ENCODE measurements around the gene RAB33B.

The RAB33B gene

DNA sequence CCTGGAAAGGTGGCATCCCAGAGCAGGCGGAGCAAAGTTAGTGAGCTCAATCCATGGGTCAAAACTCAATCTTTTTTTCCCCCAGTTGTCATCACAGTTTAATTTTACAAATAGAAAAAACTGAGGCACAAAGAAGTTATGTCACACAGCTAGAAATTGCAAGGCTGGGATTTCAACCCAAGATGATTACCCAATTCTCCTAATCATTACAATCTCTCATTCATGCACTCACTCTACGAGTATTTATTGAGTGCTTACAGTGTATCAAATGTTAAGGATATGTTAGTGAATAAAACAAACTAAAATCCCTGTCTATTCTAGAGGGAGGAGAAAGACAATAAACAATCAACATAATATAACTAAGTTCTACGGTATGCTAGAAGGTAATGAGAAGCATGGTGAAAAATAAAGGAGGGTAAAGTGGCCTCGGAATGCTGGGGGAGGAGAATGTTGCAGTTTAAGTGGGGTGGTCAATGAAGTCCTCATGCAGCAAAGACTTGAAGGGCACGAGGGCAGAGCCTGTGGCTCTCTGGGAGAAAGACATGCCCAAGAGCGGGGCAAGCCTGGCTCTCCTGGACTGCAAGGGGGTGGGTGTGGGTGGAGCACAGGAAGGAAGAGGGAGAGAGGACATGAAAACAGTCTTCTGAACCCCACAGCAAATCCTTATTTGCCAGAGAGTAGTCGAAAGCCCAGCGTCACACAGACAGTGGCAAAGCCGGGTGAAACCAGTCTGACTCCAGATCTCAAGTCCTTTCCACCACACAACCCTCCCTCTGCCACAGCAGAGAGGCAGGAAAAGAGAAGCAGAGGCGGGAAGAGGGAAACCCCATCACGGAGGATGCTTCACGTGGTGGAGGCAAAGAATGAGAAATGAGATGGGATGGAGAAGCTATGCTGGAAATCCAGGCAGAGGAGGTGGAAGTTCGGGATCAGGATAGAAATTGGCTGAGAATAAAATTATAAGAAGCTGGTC, 48.3 kb downstream of the RAB33B start:
- in situ Hi-C loops (cut with HindIII; ENCODE audit: low pct_unique_long_range_greater_than_20kb, low sequenced_read_pairs), result no loop called here
- DNase-seq (ENCODE audit: low read depth in 1 of 2, low spot score in 1 of 2), result no peak
- TF ChIP-seq JUND (IDR thresholded peaks at IDR 0.05; ENCODE audit: low read depth), result no peak

DNA sequence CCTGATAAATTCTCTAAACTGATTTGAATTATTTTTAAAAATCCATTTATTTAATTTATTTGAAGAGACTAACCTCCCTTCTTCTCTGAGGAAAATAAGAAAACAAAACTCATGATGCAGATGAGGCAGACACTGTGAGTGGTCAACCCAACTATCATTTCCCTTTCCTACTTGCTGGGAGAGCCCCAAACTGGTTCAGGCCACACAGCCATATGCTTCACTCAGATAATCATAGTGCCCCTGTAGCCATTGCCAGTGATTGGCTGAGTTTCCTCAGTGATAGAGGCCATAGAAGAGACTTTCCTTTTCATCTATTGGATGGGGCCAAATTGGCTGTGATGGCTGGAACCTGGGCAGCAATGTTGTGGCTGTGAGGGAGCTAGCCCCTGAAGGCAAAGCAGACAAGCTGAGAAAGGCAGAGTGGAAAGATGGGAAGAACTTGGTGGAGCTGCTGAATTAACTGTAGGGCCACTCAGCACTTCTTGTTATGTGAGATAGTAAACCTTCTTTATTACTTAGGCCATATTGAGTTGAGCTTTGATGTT, 49.8 kb downstream of the RAB33B start:
- in situ Hi-C loops (cut with HindIII; ENCODE audit: low pct_unique_long_range_greater_than_20kb, low sequenced_read_pairs), result no loop called here

DNA sequence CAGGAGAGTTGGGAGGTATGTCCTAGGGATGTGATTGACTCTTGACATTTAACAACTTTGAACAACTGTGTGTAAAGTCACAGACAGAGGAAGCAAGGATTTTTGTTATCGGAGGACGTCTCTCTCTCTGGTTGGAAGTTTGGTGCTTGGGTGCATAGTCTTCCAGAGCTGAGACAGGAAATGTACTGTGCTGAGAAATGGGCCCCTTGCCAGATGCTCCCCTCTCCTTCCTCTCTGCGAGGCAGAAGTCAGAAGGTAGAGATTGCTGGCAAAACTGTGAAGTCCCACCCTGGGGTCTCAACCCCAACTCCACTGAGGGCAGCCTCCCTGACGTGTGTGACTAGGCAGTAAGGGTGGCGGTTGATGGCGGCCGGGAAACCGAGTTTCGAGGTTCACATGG, 52.9 kb downstream of the RAB33B start:
- in situ Hi-C loops (cut with HindIII; ENCODE audit: low pct_unique_long_range_greater_than_20kb, low sequenced_read_pairs), result no loop called here
- no peak for DNase-seq (ENCODE audit: low read depth in 1 of 2, low spot score in 1 of 2)
- no peak for TF ChIP-seq JUND (IDR thresholded peaks at IDR 0.05; ENCODE audit: low read depth)

More for the DNA sequence above, 49.8 kb downstream of the RAB33B start:
- TF ChIP-seq JUND (IDR thresholded peaks at IDR 0.05; ENCODE audit: low read depth), result no peak
- DNase-seq (ENCODE audit: low read depth in 1 of 2, low spot score in 1 of 2), result no peak

DNA sequence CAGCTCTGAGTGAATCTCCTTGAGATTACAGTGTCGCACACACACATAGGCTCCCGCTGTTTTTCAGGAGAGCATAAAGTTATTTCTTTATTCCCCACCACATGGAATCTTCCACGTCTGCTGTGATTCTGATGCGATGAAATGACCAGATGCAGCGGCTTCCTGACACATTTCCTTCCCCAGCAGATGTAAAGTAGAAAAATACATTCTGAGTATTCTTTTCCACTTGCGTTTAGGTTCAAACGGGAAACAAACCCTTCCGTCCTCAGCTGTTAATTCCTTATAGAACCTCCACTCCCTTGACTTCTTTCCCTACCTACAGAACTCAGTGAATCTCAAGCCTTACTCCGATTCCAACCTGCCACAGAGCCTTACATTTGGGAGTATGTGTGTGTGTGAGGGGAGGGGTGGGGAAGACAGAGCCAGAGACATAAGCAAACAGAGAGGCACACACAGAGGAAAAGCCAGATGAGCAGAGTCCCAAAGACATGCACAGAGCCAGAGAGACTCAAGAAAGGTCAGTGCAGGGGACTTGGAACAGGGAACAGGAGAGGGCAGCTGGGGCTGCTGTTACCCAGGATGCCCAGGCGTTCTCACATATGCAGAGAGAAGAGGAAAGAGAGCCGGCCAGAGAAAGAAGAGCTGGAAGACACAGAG, 54.8 kb downstream of the RAB33B start:
- no peak for TF ChIP-seq JUND (IDR thresholded peaks at IDR 0.05; ENCODE audit: low read depth)
- in situ Hi-C loops (cut with HindIII; ENCODE audit: low pct_unique_long_range_greater_than_20kb, low sequenced_read_pairs), result no loop called here
- no peak for DNase-seq (ENCODE audit: low read depth in 1 of 2, low spot score in 1 of 2)

DNA sequence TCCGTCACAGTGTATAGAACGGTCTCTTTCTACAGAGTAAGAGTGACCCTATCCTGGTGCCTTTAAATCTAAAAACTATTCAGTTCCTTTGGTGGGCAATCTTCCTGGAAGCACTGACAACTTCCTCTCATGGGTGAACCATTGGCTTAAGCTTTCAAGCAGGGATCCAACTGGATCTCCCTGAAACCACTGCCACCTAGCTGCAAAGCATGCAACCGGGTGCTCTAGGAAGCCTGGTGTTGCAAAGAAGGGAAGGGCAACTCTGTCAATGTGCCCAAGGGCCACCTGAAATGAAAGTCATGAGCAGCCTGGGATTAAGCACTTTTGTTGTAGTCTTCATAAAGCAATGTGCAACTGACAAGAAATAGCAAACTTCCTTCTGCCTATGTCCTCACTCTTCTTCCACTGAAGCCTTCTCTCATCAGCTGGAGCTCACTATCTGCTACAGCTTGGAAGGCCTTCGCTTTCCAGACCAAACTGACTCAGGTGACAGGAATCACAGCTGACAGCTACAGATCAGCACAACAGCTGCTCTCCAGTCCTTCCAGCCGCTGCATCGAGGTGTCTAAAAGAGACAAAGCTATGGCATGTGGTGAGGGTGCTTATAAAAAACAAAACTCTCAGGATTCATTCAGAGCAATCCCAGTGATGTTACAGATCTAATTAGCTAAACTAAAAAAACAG, 55.9 kb downstream of the RAB33B start:
- in situ Hi-C loops (cut with HindIII; ENCODE audit: low pct_unique_long_range_greater_than_20kb, low sequenced_read_pairs), result no loop called here
- no peak for TF ChIP-seq JUND (IDR thresholded peaks at IDR 0.05; ENCODE audit: low read depth)
- DNase-seq (ENCODE audit: low read depth in 1 of 2, low spot score in 1 of 2), result peak; percentile 11 to 60

DNA sequence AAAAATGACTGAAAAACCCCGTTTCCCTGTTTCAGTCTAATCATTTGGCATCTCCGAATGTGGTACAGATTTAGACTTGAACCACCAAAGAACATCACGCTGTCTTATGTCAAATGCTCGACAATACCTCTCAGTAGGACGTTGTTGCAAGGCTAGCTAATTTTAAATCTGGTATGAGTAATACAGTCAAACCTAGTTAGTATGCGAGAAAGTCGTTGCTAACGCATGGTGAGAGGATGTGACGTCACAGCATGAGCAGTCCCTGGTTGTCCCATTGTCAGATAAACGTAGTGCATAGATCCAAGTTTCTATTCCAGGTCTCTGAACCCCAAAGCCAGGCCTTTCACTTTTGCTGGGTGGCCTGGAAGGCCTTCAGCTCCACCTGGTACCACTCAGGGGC, 57.4 kb downstream of the RAB33B start:
- in situ Hi-C loops (cut with HindIII; ENCODE audit: low pct_unique_long_range_greater_than_20kb, low sequenced_read_pairs), result no loop called here
- TF ChIP-seq JUND (IDR thresholded peaks at IDR 0.05; ENCODE audit: low read depth), result no peak
- DNase-seq (ENCODE audit: low read depth in 1 of 2, low spot score in 1 of 2), result no peak

DNA sequence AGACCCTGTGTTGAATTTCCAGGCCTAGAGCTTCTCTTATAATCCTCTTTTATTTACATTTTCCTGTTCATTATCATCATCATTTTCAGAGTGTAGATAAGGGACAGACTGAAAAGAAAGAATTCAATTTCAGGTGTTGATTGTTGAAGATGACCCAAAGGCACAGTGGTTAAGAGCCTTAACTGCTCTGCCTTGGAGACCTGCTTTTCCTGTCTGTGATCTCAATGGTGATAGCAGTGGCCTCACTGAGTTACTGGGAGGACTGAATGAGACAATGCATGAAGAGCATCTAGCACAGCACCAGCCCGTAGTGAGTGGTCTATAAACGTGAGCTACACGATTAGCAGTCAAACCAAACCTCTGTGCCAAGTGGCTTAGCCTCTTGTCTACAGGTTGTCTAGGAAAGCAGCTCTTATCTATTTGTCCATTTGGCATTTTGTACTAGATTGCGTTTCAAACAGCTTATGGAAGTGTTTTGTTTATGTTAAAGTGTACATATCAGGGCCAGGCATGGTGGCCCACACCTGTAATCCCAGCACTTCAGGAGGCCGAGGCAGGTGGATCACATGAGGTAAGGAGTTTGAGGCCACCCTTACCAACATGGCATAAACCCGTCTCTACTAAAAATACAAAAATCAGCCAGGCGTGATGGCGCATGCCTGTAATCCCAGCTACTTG, 60.6 kb downstream of the RAB33B start:
- no peak for TF ChIP-seq JUND (IDR thresholded peaks at IDR 0.05; ENCODE audit: low read depth)
- peak in 1 of 2 experiments; percentile 60 for DNase-seq (ENCODE audit: low read depth in 1 of 2, low spot score in 1 of 2)
- in situ Hi-C loops (cut with HindIII; ENCODE audit: low pct_unique_long_range_greater_than_20kb, low sequenced_read_pairs), result no loop called here

DNA sequence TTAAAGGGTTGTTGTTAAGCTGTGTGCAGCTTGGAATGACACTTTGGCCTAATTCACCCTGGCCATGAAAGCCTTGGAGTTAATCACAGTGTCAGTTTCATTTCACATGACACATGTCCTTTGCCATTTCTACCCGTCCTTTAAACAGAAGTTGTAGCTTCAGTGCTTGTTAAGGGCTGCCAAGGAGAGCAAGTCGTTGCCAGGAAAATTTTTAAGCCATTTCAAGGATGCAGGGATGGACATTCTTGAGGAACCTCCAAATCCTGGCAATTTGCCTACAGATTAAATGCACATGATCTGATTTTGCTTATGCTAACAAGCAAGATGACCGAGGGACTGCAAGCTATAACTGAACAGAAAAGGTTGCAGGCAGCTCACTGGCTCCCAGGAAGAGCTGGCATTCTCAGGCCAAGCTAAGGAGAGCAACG, 61.6 kb downstream of the RAB33B start:
- no peak for TF ChIP-seq JUND (IDR thresholded peaks at IDR 0.05; ENCODE audit: low read depth)
- DNase-seq (ENCODE audit: low read depth in 1 of 2, low spot score in 1 of 2), result no peak
- in situ Hi-C loops (cut with HindIII; ENCODE audit: low pct_unique_long_range_greater_than_20kb, low sequenced_read_pairs), result no loop called here

DNA sequence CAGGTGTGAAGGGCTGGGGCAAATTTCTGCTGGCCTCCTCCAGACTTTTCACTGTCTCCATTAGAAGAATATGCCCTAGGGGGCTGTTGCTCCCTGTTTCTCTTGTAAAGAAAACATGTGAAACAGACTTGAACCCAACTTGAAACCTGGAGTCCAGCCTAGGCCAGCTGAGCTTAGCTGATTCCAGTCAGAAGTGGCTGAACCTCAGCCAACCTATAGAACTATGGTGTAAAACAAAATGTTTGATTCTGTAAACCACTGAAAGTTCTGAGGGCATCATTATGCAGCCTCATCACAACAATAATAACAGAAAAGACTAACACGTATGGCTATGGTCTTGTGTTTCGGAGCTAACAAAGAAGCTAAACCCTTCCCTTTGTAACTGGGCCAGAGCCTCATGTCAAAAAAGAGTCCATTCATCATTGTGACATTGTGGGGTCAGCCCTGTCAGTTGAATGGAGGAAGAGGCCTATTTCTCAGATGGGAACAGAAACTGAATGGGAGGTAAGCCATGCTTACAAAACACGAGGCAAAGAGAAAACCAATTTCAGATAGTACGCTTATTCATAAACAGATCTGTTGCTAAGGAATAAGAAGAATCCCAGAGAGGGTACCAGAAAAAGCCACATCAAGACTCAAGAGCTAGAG, 68.0 kb downstream of the RAB33B start:
- no peak for TF ChIP-seq JUND (IDR thresholded peaks at IDR 0.05; ENCODE audit: low read depth)
- DNase-seq (ENCODE audit: low read depth in 1 of 2, low spot score in 1 of 2), result no peak
- in situ Hi-C loops (cut with HindIII; ENCODE audit: low pct_unique_long_range_greater_than_20kb, low sequenced_read_pairs), result no loop called here

DNA sequence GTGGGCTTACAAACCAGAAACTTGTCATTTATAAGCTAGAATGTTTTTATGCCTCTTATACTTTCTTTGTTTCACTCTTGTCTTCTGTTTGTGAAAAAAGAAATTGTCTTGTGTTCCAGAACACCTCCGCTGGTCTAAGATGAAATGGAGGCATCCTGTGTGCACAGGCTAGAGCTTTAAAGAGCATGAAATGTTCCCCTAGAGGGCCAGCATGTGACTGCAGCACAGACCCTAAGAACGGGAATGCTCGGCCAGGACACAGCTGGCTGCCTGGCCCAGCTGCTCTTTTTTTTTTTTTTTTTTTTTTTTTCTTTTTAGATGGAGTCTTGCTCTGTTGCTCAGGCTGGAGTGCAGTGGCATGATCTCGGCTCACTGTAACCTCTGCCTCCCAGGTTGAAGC, 68.5 kb downstream of the RAB33B start:
- DNase-seq (ENCODE audit: low read depth in 1 of 2, low spot score in 1 of 2), result no peak
- in situ Hi-C loops (cut with HindIII; ENCODE audit: low pct_unique_long_range_greater_than_20kb, low sequenced_read_pairs), result no loop called here
- TF ChIP-seq JUND (IDR thresholded peaks at IDR 0.05; ENCODE audit: low read depth), result no peak

DNA sequence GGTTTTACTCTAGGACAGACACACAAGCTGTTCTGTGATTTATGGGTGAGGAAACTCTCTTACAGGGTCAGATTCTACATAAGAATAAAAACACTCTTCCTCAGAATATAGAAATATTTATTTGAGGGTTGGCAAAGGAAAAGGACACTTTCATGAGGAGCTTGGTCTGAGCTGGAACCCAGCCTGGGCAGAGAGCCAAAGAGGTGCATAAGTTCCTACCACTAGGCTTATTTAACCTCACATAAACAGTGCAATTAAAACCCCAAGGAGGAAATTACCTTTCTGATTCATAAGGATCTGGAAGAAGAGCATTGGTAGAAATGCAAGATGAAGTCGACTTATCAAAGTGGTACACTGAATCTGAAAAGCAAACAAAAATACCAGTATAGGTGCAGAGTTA, 69.2 kb downstream of the RAB33B start:
- in situ Hi-C loops (cut with HindIII; ENCODE audit: low pct_unique_long_range_greater_than_20kb, low sequenced_read_pairs), result no loop called here
- no peak for TF ChIP-seq JUND (IDR thresholded peaks at IDR 0.05; ENCODE audit: low read depth)
- DNase-seq (ENCODE audit: low read depth in 1 of 2, low spot score in 1 of 2), result no peak

Data from T47D (cell line).